T-cell (primary cell): Measurements from ENCODE around the gene IL36A. TPM values are rescaled to one million over a fixed set of nuclear protein-coding genes. Genes with fewer than 3 reads are reported as not detected.

ENCODE experiments used
- ATAC-seq, 4 experiments: fragments of 200-7000 bp in 3 of 4; fragments of 150-1000 bp in 1 of 4; cut with Tn5 transposase; replicated peaks in 1 of 4; 1 replicate in 3 of 4; 2 replicates in 1 of 4; pipeline ENCODE4 v1.10.0; 2021; ENCODE audit warnings: moderate library complexity in 3 of 4, mild to moderate bottlenecking in 2 of 4, moderate number of reproducible peaks in 1 of 4
- CTCF ChIA-PET, 2 donors: fragments of 300-600 bp; sonication (Branson Sonifier 250); formaldehyde crosslinking; loops; one replicate each; lab custom pipeline; 2022; ENCODE audit warnings: antibody characterized with exemption in 2 of 2; lab: Charles Lee
- POLR2A ChIA-PET, 2 donors: fragments of 300-600 bp; sonication (Branson Sonifier 250); formaldehyde crosslinking; loops; one replicate each; lab custom pipeline; 2022; ENCODE audit warnings: antibody characterized with exemption in 2 of 2; lab: Charles Lee
- DNase-seq, 35 experiments: peaks; one replicate each; pipeline versions ENCODE4 v3.0.0 to v3.0.0-alpha.2; 2013 to 2023
- H3K27ac ChIP-seq: one replicate; pipeline ENCODE4 v1.5.1; 2013; ENCODE audit warnings: low read length
- H3K27me3 ChIP-seq, 2 experiments: replicated peaks in 1 of 2; 1 replicate in 1 of 2; 2 replicates in 1 of 2; pipeline versions ENCODE4 v1.6.1 to v1.7.0; 2013; ENCODE audit warnings: low read length in 1 of 2, mixed read lengths in 1 of 2; ENCODE audit not compliant: control insufficient read depth in 2 of 2, insufficient read depth in 2 of 2; ENCODE audit errors: extremely low read depth in 1 of 2
- H3K36me3 ChIP-seq, 2 donors: 1 replicate in 1 of 2; 2 replicates in 1 of 2; pipeline versions ENCODE4 v1.6.1 to v1.7.0; 2013; ENCODE audit warnings: low read length in 1 of 2; ENCODE audit not compliant: control insufficient read depth in 2 of 2, insufficient read depth in 1 of 2; ENCODE audit errors: extremely low read depth in 1 of 2
- H3K4me1 ChIP-seq, 2 experiments: 1 replicate in 1 of 2; 2 replicates in 1 of 2; pipeline versions ENCODE4 v1.6.1 to v1.7.0; 2013; ENCODE audit warnings: low read length in 2 of 2, mixed read lengths in 1 of 2; ENCODE audit not compliant: insufficient read depth in 2 of 2, control insufficient read depth in 1 of 2; ENCODE audit errors: extremely low read depth in 1 of 2
- H3K4me3 ChIP-seq, 2 donors: 1 replicate in 1 of 2; 2 replicates in 1 of 2; pipeline versions ENCODE4 v1.5.1 to v1.7.0; 2013; ENCODE audit warnings: mild to moderate bottlenecking in 2 of 2, low read length in 1 of 2, moderate library complexity in 1 of 2; ENCODE audit not compliant: control insufficient read depth in 1 of 2; ENCODE audit errors: extremely low read depth in 1 of 2
- H3K9me3 ChIP-seq: 2 replicates; pipeline ENCODE4 v1.7.0; 2013
- H3K27ac Mint-ChIP-seq, 2 donors: one replicate each; pipeline ENCODE4 v1.8.0; 2020 to 2021; ENCODE audit warnings: mild to moderate bottlenecking in 2 of 2, mixed read lengths in 2 of 2
- H3K27me3 Mint-ChIP-seq, 2 donors: one replicate each; pipeline ENCODE4 v1.8.0; 2021 to 2022; ENCODE audit warnings: mixed read lengths in 2 of 2
- H3K36me3 Mint-ChIP-seq: one replicate; pipeline ENCODE4 v1.8.0; 2021; ENCODE audit warnings: mixed read lengths
- H3K4me1 Mint-ChIP-seq, 3 donors: one replicate each; pipeline ENCODE4 v1.8.0; 2020 to 2022; ENCODE audit warnings: mixed read lengths in 3 of 3, mild to moderate bottlenecking in 1 of 3
- H3K4me3 Mint-ChIP-seq, 3 donors: one replicate each; pipeline ENCODE4 v1.8.0; 2020 to 2022; ENCODE audit warnings: mild to moderate bottlenecking in 3 of 3, mixed read lengths in 3 of 3, moderate library complexity in 3 of 3
- H3K9me3 Mint-ChIP-seq, 3 donors: one replicate each; pipeline ENCODE4 v1.8.0; 2020 to 2022; ENCODE audit warnings: mixed read lengths in 3 of 3
- WGBS: methylation state at CpG from one replicate; pipeline ENCODE4 v1.1.5; 2013; ENCODE audit warnings: missing lambda C conversion rate; ENCODE audit not compliant: insufficient coverage; 5-methylcytosine and 5-hydroxymethylcytosine counted together
- total RNA-seq, 35 experiments: library from RNA in 6 of 35; stranded (reverse) in 6 of 35; fragments of 120-200 nt in 1 of 35; gene quantifications; one replicate each; pipeline versions ENCODE4 v1.2.1 to v1.2.4 and lab custom pipeline; 2013 to 2026

The IL36A gene
- total RNA-seq, 5 donors from 2014 or later (not counting 1 experiment from before 2014, with no cell fraction given): 0.32 to 0.60 (median 0.58) TPM; not detected in 1

DNA sequence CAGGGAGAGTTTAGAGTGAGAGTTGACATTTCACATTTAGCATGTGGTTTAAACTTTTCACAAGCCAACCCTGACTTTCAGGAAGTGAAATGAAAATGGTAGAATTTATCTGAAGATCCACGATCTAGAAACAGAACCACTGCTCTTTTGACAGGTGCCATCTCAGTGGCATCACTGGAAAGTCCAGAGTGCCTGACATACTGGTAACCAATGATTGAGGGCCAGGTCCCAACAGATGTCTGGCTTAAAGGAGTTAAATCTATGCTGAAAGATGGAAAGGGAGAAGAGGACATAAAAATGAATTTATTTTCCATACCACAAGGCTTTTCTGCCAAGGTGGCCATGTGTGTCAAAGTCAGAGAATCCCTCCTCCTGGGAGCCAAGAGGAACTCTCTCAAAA lies 24.7 kb upstream of the IL36A start:
- Histone ChIP-seq H3K9me3 (no peaks in the 10 kb centered on the region), H3K36me3 (no peaks in the 10 kb centered on the region), H3K27ac (no peak overlapping the region), H3K4me1 (peaks cover 23 to 36% of the 10 kb centered on the region in 2 experiments), H3K4me3 (no peak overlapping the region), H3K27me3 (peaks cover 0 to 8% of the 10 kb centered on the region in 2 experiments)
- CTCF ChIA-PET: interaction anchor here in 1 of 2 donors (0.6 kb wide), 1 partner anchor 158 kb away, joined by 3 read pairs; no protein-coding TSS in a partner anchor
- Mint-ChIP-seq H3K4me1 (peaks cover 14 to 49% (median 35%) of the 10 kb centered on the region in 3 donors), H3K4me3 (no peak overlapping the region), H3K27me3 (peaks cover 0 to 6% of the 10 kb centered on the region in 2 donors), H3K9me3 (no peaks in the 10 kb centered on the region), H3K36me3 (no peaks in the 10 kb centered on the region), H3K27ac (peak overlapping the region in 1 of 2 donors; percentile 90)
- POLR2A ChIA-PET: no interaction called here
- DNase-seq (no peak), ATAC-seq (no peak)
- no CpG with 5 or more reads among the region's 1 CpG for WGBS

DNA sequence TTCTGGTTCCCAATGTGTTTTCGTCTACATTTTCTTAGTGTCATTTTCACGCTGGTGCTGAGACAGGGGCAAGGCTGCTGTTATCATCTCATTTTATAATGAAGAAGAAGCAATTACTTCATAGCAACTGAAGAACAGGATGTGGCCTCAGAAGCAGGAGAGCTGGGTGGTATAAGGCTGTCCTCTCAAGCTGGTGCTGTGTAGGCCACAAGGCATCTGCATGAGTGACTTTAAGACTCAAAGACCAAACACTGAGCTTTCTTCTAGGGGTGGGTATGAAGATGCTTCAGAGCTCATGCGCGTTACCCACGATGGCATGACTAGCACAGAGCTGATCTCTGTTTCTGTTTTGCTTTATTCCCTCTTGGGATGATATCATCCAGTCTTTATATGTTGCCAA lies 20.2 kb upstream of the IL36A start:
- POLR2A ChIA-PET: no interaction called here
- CTCF ChIA-PET: interaction anchor here in 1 of 2 donors (1.0 to 1.3 kb wide), 4 partner anchors 11 to 236 kb away, joined by 3 to 4 read pairs (median 4); no protein-coding TSS in a partner anchor
- H3K4me1 Mint-ChIP-seq: peaks cover 20 to 29% (median 23%) of the 10 kb centered on the region in 3 donors
- ATAC-seq: peak; percentile 95 to 97 (median 97)
- H3K27ac Mint-ChIP-seq: peak overlapping the region; percentile 82 to 90
- no peak overlapping the region for H3K4me3 Mint-ChIP-seq
- peak overlapping the region; percentile 68 for H3K27ac ChIP-seq
- H3K27me3 ChIP-seq: no peaks in the 10 kb centered on the region
- no peaks in the 10 kb centered on the region for H3K36me3 Mint-ChIP-seq
- WGBS: no CpG with 5 or more reads among the region's 5 CpGs
- H3K27me3 Mint-ChIP-seq: peaks cover 0 to 1% of the 10 kb centered on the region in 2 donors
- peaks cover 20 to 29% of the 10 kb centered on the region in 2 experiments for H3K4me1 ChIP-seq
- DNase-seq: peak; percentile 4 to 69 (median 27)
- peaks cover 6% of the 10 kb centered on the region for H3K9me3 ChIP-seq
- H3K9me3 Mint-ChIP-seq: peaks cover 0 to 7% (median 3%) of the 10 kb centered on the region in 3 donors
- no peak overlapping the region for H3K4me3 ChIP-seq
- H3K36me3 ChIP-seq: no peaks in the 10 kb centered on the region

DNA sequence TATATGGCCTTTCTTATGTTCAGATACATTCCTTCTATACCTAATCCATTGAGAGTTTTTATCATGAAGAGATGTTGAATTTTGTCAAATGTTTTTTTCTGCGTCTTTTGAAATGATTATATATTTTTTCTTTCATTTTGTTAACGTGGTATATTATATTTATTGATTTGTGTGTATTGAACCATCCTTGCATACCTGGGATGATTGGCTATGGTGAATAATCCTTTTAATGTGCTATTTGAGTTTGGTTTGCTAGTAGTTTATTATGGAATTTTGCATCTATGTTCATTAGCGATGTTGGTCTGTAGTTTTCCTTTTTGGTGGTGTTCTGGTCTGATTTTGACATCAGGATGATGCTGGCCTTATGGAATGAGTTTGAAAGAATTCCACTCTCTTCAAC lies 15.6 kb upstream of the IL36A start:
- Mint-ChIP-seq H3K4me3 (no peak overlapping the region), H3K4me1 (peaks cover 27 to 32% (median 27%) of the 10 kb centered on the region in 3 donors), H3K27me3 (peaks cover 0 to 1% of the 10 kb centered on the region in 2 donors), H3K27ac (no peak overlapping the region), H3K9me3 (peaks cover 13 to 29% (median 14%) of the 10 kb centered on the region in 3 donors), H3K36me3 (peaks cover 5% of the 10 kb centered on the region)
- ATAC-seq (no peak), DNase-seq (no peak)
- H3K4me3 ChIP-seq: no peak overlapping the region
- no peaks in the 10 kb centered on the region for H3K27me3 ChIP-seq
- H3K9me3 ChIP-seq: peaks cover 17% of the 10 kb centered on the region
- WGBS: 80% methylated on average over 2 of the region's 3 CpGs
- CTCF ChIA-PET: no interaction called here
- POLR2A ChIA-PET: no interaction called here
- H3K27ac ChIP-seq: no peak overlapping the region
- H3K36me3 ChIP-seq: no peaks in the 10 kb centered on the region
- peaks cover 18 to 21% of the 10 kb centered on the region in 2 experiments for H3K4me1 ChIP-seq

DNA sequence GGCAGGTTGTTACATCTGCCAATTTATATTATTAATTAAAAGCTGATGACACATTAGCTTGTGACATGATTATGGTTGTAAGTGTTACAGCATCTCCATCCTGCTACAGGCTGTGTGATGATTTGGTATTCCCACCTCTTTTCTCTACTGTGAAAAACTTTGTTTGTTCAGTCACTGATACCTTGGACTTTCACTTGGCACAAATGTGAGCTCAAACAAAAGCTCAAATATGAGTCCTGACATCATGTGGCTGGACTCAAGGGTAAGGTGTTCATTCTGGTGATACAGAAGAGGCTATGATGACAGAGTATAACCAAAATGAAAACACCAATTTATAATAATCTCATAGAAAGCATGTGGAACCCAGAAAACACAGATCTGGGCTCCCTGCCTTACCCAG lies 11.4 kb upstream of the IL36A start:
- H3K9me3 ChIP-seq: peaks cover 17% of the 10 kb centered on the region
- Mint-ChIP-seq H3K27ac (peak overlapping the region; percentile 97), H3K4me3 (no peak overlapping the region), H3K36me3 (peaks cover 5% of the 10 kb centered on the region), H3K4me1 (peaks cover 43 to 45% (median 45%) of the 10 kb centered on the region in 3 donors), H3K27me3 (no peaks in the 10 kb centered on the region), H3K9me3 (peaks cover 13 to 33% (median 18%) of the 10 kb centered on the region in 3 donors)
- H3K4me3 ChIP-seq: no peak overlapping the region
- H3K27ac ChIP-seq: no peak overlapping the region
- no peaks in the 10 kb centered on the region for H3K36me3 ChIP-seq
- peaks cover 28 to 30% of the 10 kb centered on the region in 2 experiments for H3K4me1 ChIP-seq
- DNase-seq (no peak), ATAC-seq (no peak)
- H3K27me3 ChIP-seq: no peaks in the 10 kb centered on the region
- ChIA-PET POLR2A (no interaction called here), CTCF (interaction anchor here in 1 of 2 donors (0.6 to 0.7 kb wide), 2 partner anchors 67 to 86 kb away, joined by 3 read pairs; no protein-coding TSS in a partner anchor)

DNA sequence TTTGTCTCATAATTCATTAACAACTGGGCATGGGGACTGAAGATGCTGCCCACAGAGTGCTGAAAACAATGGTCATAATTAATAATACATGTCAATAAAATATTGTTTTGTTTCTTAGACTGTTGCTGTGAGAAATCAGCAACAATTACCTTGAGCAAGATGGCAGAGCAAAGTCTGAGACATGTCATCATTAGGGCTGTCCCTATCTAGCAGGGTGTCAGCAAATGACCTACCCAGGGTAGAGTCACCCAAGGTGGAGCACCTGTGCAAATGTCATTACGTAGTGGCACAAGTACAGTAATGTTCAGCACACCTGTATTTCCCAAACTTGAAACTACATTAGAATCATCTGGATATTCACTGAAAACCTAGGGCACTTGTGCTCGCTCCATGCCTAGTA lies 10.6 kb upstream of the IL36A start:
- H3K27me3 Mint-ChIP-seq: no peaks in the 10 kb centered on the region
- H3K4me3 ChIP-seq: no peak overlapping the region
- peaks cover 5% of the 10 kb centered on the region for H3K36me3 Mint-ChIP-seq
- ChIA-PET CTCF (no interaction called here), POLR2A (no interaction called here)
- peaks cover 15 to 34% (median 21%) of the 10 kb centered on the region in 3 donors for H3K9me3 Mint-ChIP-seq
- peak overlapping the region; percentile 97 for H3K27ac Mint-ChIP-seq
- ATAC-seq (no peak), DNase-seq (no peak)
- H3K4me1 ChIP-seq: peaks cover 28 to 30% of the 10 kb centered on the region in 2 experiments
- H3K9me3 ChIP-seq: peaks cover 13% of the 10 kb centered on the region
- peak overlapping the region in 1 of 3 donors; percentile 70 for H3K4me3 Mint-ChIP-seq
- H3K27me3 ChIP-seq: no peaks in the 10 kb centered on the region
- 100% methylated on average over 1 of the region's 2 CpGs for WGBS
- peaks cover 45 to 50% (median 47%) of the 10 kb centered on the region in 3 donors for H3K4me1 Mint-ChIP-seq
- H3K27ac ChIP-seq: peak overlapping the region; percentile 83
- H3K36me3 ChIP-seq: no peaks in the 10 kb centered on the region

DNA sequence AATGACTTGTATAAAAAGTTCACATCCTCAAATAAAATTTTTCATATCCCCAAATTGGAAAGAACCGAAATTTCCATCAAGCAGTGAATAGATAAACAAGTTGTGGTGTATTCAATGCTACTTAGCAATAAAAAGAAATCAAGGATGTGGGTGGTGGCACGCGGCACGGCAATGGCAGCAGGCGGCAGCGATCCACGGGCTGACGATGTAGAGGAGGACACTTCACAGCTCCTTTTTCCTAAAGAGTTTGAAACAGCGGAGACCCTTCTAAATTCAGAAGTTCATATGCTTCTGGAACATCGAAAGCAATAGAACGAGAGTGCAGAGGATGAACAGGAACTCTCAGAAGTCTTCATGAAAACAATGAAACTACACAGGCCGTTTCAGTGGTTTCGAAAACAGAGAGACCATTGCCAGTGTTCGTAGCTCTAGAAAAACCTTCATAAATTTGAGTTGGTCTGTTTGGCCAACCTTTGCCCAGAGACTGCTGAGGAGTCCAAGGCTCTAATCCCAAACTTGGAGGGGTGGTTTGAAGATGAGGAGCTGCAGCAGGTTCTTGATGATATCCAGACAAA lies 9.8 kb upstream of the IL36A start:
- no peak overlapping the region for H3K4me3 ChIP-seq
- peaks cover 13% of the 10 kb centered on the region for H3K9me3 ChIP-seq
- peak overlapping the region; percentile 67 to 72 (median 70) for H3K4me3 Mint-ChIP-seq
- peak overlapping the region; percentile 83 for H3K27ac ChIP-seq
- H3K27ac Mint-ChIP-seq: peak overlapping the region; percentile 97
- peaks cover 45 to 50% (median 47%) of the 10 kb centered on the region in 3 donors for H3K4me1 Mint-ChIP-seq
- peaks cover 15 to 36% (median 22%) of the 10 kb centered on the region in 3 donors for H3K9me3 Mint-ChIP-seq
- no peaks in the 10 kb centered on the region for H3K27me3 Mint-ChIP-seq
- WGBS: 18% methylated on average over 12 of the region's 14 CpGs
- peaks cover 5% of the 10 kb centered on the region for H3K36me3 Mint-ChIP-seq
- H3K27me3 ChIP-seq: no peaks in the 10 kb centered on the region
- no peaks in the 10 kb centered on the region for H3K36me3 ChIP-seq
- H3K4me1 ChIP-seq: peaks cover 28 to 30% of the 10 kb centered on the region in 2 experiments
- DNase-seq: peak in 25 of 35 experiments; percentile 7 to 55 (median 22)
- ChIA-PET POLR2A (no interaction called here), CTCF (interaction anchor here in 1 of 2 donors (0.6 kb wide), 1 partner anchor 278 kb away, joined by 3 read pairs; no protein-coding TSS in a partner anchor)
- no peak for ATAC-seq
